HepG2 (cell line): ENCODE data around the gene MAN2B2. TPM values are rescaled to one million over a fixed set of nuclear protein-coding genes. Genes with fewer than 3 reads are reported as not detected.

ENCODE experiments used
- ATAC-seq: fragments of 200-7000 bp; cut with Tn5 transposase; 3 replicates; pipeline ENCODE4 v1.9.1; 2020; ENCODE audit warnings: mild to moderate bottlenecking, moderate library complexity
- BruUV-seq: library from RNA; stranded (reverse); fragments of 400-500 nt; replicated peaks from 2 replicates; lab custom pipeline; 2021; lab: Mats Ljungman, UMichigan
- CTCF ChIA-PET: fragments of 300-600 bp; formaldehyde crosslinking; extraction: SDS; loops from one replicate; lab custom pipeline; 2021; ENCODE audit warnings: low total read pairs, inconsistent platforms, low intra/inter-chr PET ratio; lab: Yijun Ruan, JAX
- POLR2A ChIA-PET: fragments of 350-600 bp; sonication (Branson Sonifier 250); formaldehyde crosslinking; loops from one replicate; lab custom pipeline; 2020; ENCODE audit warnings: antibody characterized with exemption, inconsistent platforms; lab: Yijun Ruan, JAX
- DNase-seq: peaks from one replicate; pipeline ENCODE4 v3.0.0-alpha.2; 2015; ENCODE audit warnings: low spot score
- FAIRE-seq: peaks from 3 replicates; lab custom pipeline; 2011; peaks lifted over from hg19 to GRCh38; lab: Jason Lieb, UNC
- H2AFZ ChIP-seq: one replicate; pipeline ENCODE4 v1.6.1; 2011; ENCODE audit warnings: low read length, inconsistent platforms
- H3K27ac ChIP-seq: fragments of 300-600 bp; 3 replicates; pipeline ENCODE4 v1.8.0; 2011; ENCODE audit warnings: mixed run types, mild to moderate bottlenecking, mixed read lengths, low read length, inconsistent platforms; ENCODE audit not compliant: insufficient read depth; ENCODE audit errors: extremely low read length
- H3K27me3 ChIP-seq, 2 experiments: fragments of 200-600 bp in 1 of 2; 2 replicates in 1 of 2; 3 replicates in 1 of 2; pipeline versions ENCODE4 v1.6.0 to v1.8.0; 2011; ENCODE audit warnings: low read length in 2 of 2, mild to moderate bottlenecking in 2 of 2, moderate library complexity in 2 of 2, inconsistent platforms in 1 of 2; ENCODE audit not compliant: insufficient read depth in 2 of 2, control insufficient read depth in 1 of 2
- H3K36me3 ChIP-seq, 2 experiments: fragments of 200-600 bp in 1 of 2; replicated peaks in 1 of 2; 2 replicates in 1 of 2; 3 replicates in 1 of 2; pipeline versions ENCODE4 v1.5.1 to v1.8.0; 2011; ENCODE audit warnings: low read length in 2 of 2, inconsistent platforms in 1 of 2; ENCODE audit not compliant: insufficient read depth in 2 of 2, control insufficient read depth in 1 of 2
- H3K4me1 ChIP-seq: 2 replicates; pipeline ENCODE4 v1.5.1; 2012; ENCODE audit warnings: low read length, inconsistent platforms; ENCODE audit not compliant: insufficient read depth
- H3K4me2 ChIP-seq: 2 replicates; pipeline ENCODE4 v1.6.0; 2011; ENCODE audit warnings: low read depth, low read length, inconsistent platforms
- H3K4me3 ChIP-seq, 3 experiments: fragments of 200-600 bp in 1 of 3; sonication (generic), shearing (Covaris generic) in 1 of 3; replicated peaks in 1 of 3; 2 replicates each; pipeline ENCODE4 v1.5.1; 2011 to 2016; ENCODE audit warnings: low read length in 3 of 3, inconsistent platforms in 2 of 3, low read depth in 2 of 3, mild to moderate bottlenecking in 2 of 3, control low read depth in 1 of 3, mixed read lengths in 1 of 3; ENCODE audit not compliant: insufficient read depth in 1 of 3
- H3K79me2 ChIP-seq: one replicate; pipeline ENCODE4 v1.6.1; 2011; ENCODE audit warnings: low read length, inconsistent platforms; ENCODE audit not compliant: insufficient read depth
- H3K9ac ChIP-seq: 2 replicates; pipeline ENCODE4 v1.6.0; 2011; ENCODE audit warnings: mild to moderate bottlenecking, low read depth, low read length, inconsistent platforms; ENCODE audit not compliant: insufficient read depth
- H3K9me3 ChIP-seq: 2 replicates; pipeline ENCODE4 v1.5.1; 2012; ENCODE audit warnings: mild to moderate bottlenecking, low read length
- H4K20me1 ChIP-seq: 2 replicates; pipeline ENCODE4 v1.6.0; 2011; ENCODE audit warnings: inconsistent platforms, mild to moderate bottlenecking, low read length, moderate library complexity; ENCODE audit not compliant: insufficient read depth
- GPN1 ChIP-seq: sonication (generic); formaldehyde crosslinking; IDR thresholded peaks from 2 replicates; pipeline ENCODE4 v1.5.1; 2020; ENCODE audit warnings: missing genetic modification reagents, borderline replicate concordance
- HNRNPLL ChIP-seq: fragments of 200-400 bp; formaldehyde crosslinking; IDR thresholded peaks from 2 replicates; pipeline ENCODE4 v1.6.1; 2017; ENCODE audit warnings: mild to moderate bottlenecking, low read depth, low read length; ENCODE audit not compliant: poor library complexity, severe bottlenecking
- HOXA5 ChIP-seq: sonication (generic); formaldehyde crosslinking; IDR thresholded peaks from 2 replicates; pipeline ENCODE4 v1.4.0; 2020; ENCODE audit warnings: missing genetic modification reagents
- IRF2 ChIP-seq: IDR thresholded peaks from 2 replicates; pipeline ENCODE4 v1.6.1; 2018; ENCODE audit warnings: missing genetic modification reagents, missing compliant biosample characterization
- MEIS2 ChIP-seq: sonication (generic); formaldehyde crosslinking; IDR thresholded peaks from 2 replicates; pipeline ENCODE4 v1.9.0; 2021; ENCODE audit warnings: mild to moderate bottlenecking, missing genetic modification reagents
- STAT6 ChIP-seq: sonication (generic); formaldehyde crosslinking; IDR thresholded peaks from 2 replicates; pipeline ENCODE4 v1.4.0; 2020; ENCODE audit warnings: missing genetic modification reagents, mild to moderate bottlenecking, borderline replicate concordance
- ZNF547 ChIP-seq: sonication (generic); formaldehyde crosslinking; IDR thresholded peaks from 2 replicates; pipeline ENCODE4 v1.5.1; 2020; ENCODE audit warnings: mild to moderate bottlenecking, missing genetic modification reagents
- ZNF883 ChIP-seq: sonication (generic); formaldehyde crosslinking; IDR thresholded peaks from 2 replicates; pipeline ENCODE4 v1.5.1; 2020; ENCODE audit warnings: mild to moderate bottlenecking, missing genetic modification reagents; ENCODE audit errors: not compliant biosample characterization
- WGBS: methylation state at CpG from one replicate; pipeline ENCODE4 v1.1.6; 2017; ENCODE audit warnings: low lambda C conversion rate; 5-methylcytosine and 5-hydroxymethylcytosine counted together
- in situ Hi-C: cut with HindIII; loops from 2 replicates; pipeline ENCODE4 v1.10.0; 2017; ENCODE audit warnings: low pct_unique_long_range_greater_than_20kb; ENCODE audit not compliant: extremely low pct_ligation_motif_present
- intact Hi-C: fragments of 100-400 bp; cut with micrococcal nuclease; formaldehyde crosslinking; loops from one replicate; pipeline ENCODE4 v1.10.0; 2022; ENCODE audit not compliant: unreplicated experiment
- polyA plus RNA-seq, 8 experiments: library from polyadenylated mRNA; depleted of rRNA in 3 of 8; stranded (reverse) in 7 of 8; unstranded in 1 of 8; fragments of >200 nt; fragmentation: Illumina TruSeq in 4 of 8; extraction: Trizol in 4 of 8; gene quantifications; 2 replicates each; pipeline versions ENCODE4 v1.2.1 to v1.2.3, GENCODE V29; 2011 to 2016; ENCODE audit warnings: low read depth in 4 of 8, missing spikeins in 1 of 8, mixed read lengths in 1 of 8; ENCODE audit not compliant: insufficient read depth in 1 of 8
- total RNA-seq, 5 experiments: library from RNA; depleted of rRNA; stranded (reverse); fragments of >200 nt; fragmentation: Illumina TruSeq; extraction: Trizol; gene quantifications; 2 replicates each; pipeline ENCODE4 v1.2.3, GENCODE V29; 2016; ENCODE audit warnings: low read depth in 1 of 5

MAN2B2 gene
- total and polyA plus RNA-seq, 2 of the 13 experiments (the other 11 are each of a cell fraction or from before 2014, with no cell fraction given) = 4.8 to 5.4 TPM

DNA sequence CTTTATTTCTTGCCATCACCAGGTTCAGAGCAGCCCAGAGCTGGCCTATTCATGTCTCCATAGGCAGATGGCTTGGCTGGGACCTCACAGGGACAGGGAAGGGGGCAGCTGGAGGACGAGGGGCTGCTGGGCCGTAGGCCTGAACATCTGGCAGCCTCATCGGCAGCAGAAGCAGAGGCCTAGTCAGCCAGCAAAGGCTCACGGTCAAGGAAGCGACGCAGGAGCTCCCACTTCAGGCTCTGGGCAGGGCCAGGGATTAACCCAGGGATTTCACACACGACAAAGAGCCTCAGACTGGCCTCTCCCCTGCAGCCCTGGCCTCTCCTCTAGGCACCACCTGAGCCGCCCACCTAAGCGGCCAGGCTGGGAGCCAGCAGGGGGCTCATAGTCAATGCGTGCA, 46.0 kb upstream of the MAN2B2 start:
- in situ Hi-C loops = no loop called here
- TF ChIP-seq HOXA5 (CRISPR knock-in tag) = no peak
- no peak for TF ChIP-seq HNRNPLL
- no peak for TF ChIP-seq MEIS2 (CRISPR knock-in tag)
- TF ChIP-seq ZNF883 (CRISPR knock-in tag) = no peak
- TF ChIP-seq STAT6 (CRISPR knock-in tag) = no peak
- TF ChIP-seq ZNF547 (CRISPR knock-in tag) = no peak
- no peak for TF ChIP-seq GPN1 (CRISPR knock-in tag)
- no peak for TF ChIP-seq IRF2 (CRISPR knock-in tag)
- ATAC-seq = peak; percentile 28; the same call in 1 of the 3 replicates
- 0% methylated on average over 2 of the region's 10 CpGs for WGBS
- no peak for DNase-seq
- H4K20me1 ChIP-seq = no peaks in the 10 kb centered on the region
- no peaks in the 10 kb centered on the region for H3K4me1 ChIP-seq
- H3K9ac ChIP-seq = no peak overlapping the region
- no peak overlapping the region for H3K27ac ChIP-seq
- FAIRE-seq = no peak
- ChIA-PET CTCF (no interaction called here), POLR2A (no interaction called here)
- H2AFZ ChIP-seq = no peak overlapping the region
- intact Hi-C loops = no loop called here
- H3K79me2 ChIP-seq = no peaks in the 10 kb centered on the region
- H3K4me2 ChIP-seq = no peak overlapping the region
- H3K27me3 ChIP-seq = peaks cover 10 to 77% of the 10 kb centered on the region in 2 experiments; a peak in 4 of 5 replicates
- H3K36me3 ChIP-seq = no peaks in the 10 kb centered on the region
- no peak overlapping the region for H3K4me3 ChIP-seq
- no peaks in the 10 kb centered on the region for H3K9me3 ChIP-seq
- no TSS peak for BruUV-seq
